Neural cell (in vitro differentiated cells): ENCODE data around the gene MOB2. TPM values are rescaled to one million over a fixed set of nuclear protein-coding genes. Genes with fewer than 3 reads are reported as not detected.

Experiments
- H2AFZ ChIP-seq: fragments of 200-600, 300-800 bp; sonication (generic), shearing (Covaris generic); 2 replicates; pipeline ENCODE4 v1.6.0; 2014; ENCODE audit warnings: low read depth, mild to moderate bottlenecking, antibody characterized with exemption, low read length, moderate library complexity
- H3F3A ChIP-seq: fragments of 200-600 bp; shearing (Covaris generic); 2 replicates; pipeline ENCODE4 v1.6.1; 2016; ENCODE audit warnings: mild to moderate bottlenecking, moderate library complexity, mixed read lengths, antibody characterized with exemption, low read length; ENCODE audit not compliant: insufficient read depth, poor library complexity, severe bottlenecking
- H3K27ac ChIP-seq: fragments of 200-600, 300-800 bp; sonication (generic), shearing (Covaris generic); 2 replicates; pipeline ENCODE4 v1.5.1; 2014; ENCODE audit warnings: mild to moderate bottlenecking, low read length, moderate library complexity
- H3K27me3 ChIP-seq: fragments of 300-800, 200-600 bp; sonication (generic), shearing (Covaris generic); 2 replicates; pipeline ENCODE4 v1.6.0; 2014; ENCODE audit warnings: mild to moderate bottlenecking, low read depth, low read length, moderate library complexity; ENCODE audit not compliant: insufficient read depth
- H3K36me3 ChIP-seq: fragments of 300-800, 200-600 bp; sonication (generic), shearing (Covaris generic); 2 replicates; pipeline ENCODE4 v1.5.1; 2014; ENCODE audit warnings: mild to moderate bottlenecking, antibody characterized with exemption, low read length, moderate library complexity; ENCODE audit not compliant: insufficient read depth
- H3K4me2 ChIP-seq: fragments of 300-800, 200-600 bp; sonication (generic), shearing (Covaris generic); 2 replicates; pipeline ENCODE4 v1.6.0; 2014; ENCODE audit warnings: mild to moderate bottlenecking, low read length
- H3K4me3 ChIP-seq: fragments of 300-800, 200-600 bp; sonication (generic), shearing (Covaris generic); 2 replicates; pipeline ENCODE4 v1.5.1; 2014; ENCODE audit warnings: mild to moderate bottlenecking, low read length, moderate library complexity
- H3K79me2 ChIP-seq: fragments of 200-600 bp; shearing (Covaris generic); replicated peaks from 2 replicates; pipeline ENCODE4 v1.6.0; 2014; ENCODE audit warnings: mild to moderate bottlenecking, low read length, moderate library complexity; ENCODE audit not compliant: insufficient read depth
- H3K9ac ChIP-seq: fragments of 300-800, 200-600 bp; sonication (generic), shearing (Covaris generic); 2 replicates; pipeline ENCODE4 v1.6.1; 2016; ENCODE audit warnings: mild to moderate bottlenecking, low read length, mixed read lengths
- H3K9me2 ChIP-seq: fragments of 200-600 bp; shearing (Covaris generic); 2 replicates; pipeline ENCODE4 v1.6.1; 2016; ENCODE audit warnings: mild to moderate bottlenecking, low read length, mixed read lengths; ENCODE audit not compliant: insufficient read depth
- H3K9me3 ChIP-seq: fragments of 200-600, 300-800 bp; sonication (generic), shearing (Covaris generic); 2 replicates; pipeline ENCODE4 v1.6.1; 2016; ENCODE audit warnings: mild to moderate bottlenecking, mixed run types, low read length, moderate library complexity, mixed read lengths
- H4K20me1 ChIP-seq: fragments of 200-600 bp; shearing (Covaris generic); 2 replicates; pipeline ENCODE4 v1.6.1; 2016; ENCODE audit warnings: mild to moderate bottlenecking, mixed run types; ENCODE audit not compliant: insufficient read depth
- CTCF ChIP-seq: fragments of 450-650 bp; IDR thresholded peaks from 2 replicates; pipeline ENCODE4 v1.5.1; 2014; ENCODE audit warnings: antibody characterized with exemption, mild to moderate bottlenecking, moderate library complexity; ENCODE audit not compliant: poor library complexity, severe bottlenecking
- EP300 ChIP-seq: fragments of 450-650 bp; conservative IDR thresholded peaks from 2 replicates; pipeline ENCODE4 v1.6.1; 2014; ENCODE audit warnings: antibody characterized with exemption, mild to moderate bottlenecking, moderate library complexity; ENCODE audit not compliant: poor library complexity, severe bottlenecking
- EZH2 ChIP-seq: fragments of 200-600, 300-800 bp; shearing (Covaris generic), sonication (generic); IDR thresholded peaks from 2 replicates; pipeline ENCODE4 v1.6.1; 2014; ENCODE audit warnings: antibody characterized with exemption, low read length, borderline replicate concordance, mild to moderate bottlenecking; ENCODE audit not compliant: insufficient read depth, poor library complexity, severe bottlenecking
- MXI1 ChIP-seq: fragments of 450-650 bp; conservative IDR thresholded peaks from 2 replicates; pipeline ENCODE4 v1.6.1; 2014; ENCODE audit warnings: antibody characterized with exemption, mild to moderate bottlenecking; ENCODE audit not compliant: poor library complexity, severe bottlenecking
- POLR2AphosphoS5 ChIP-seq: IDR thresholded peaks from 2 replicates; pipeline ENCODE4 v1.6.1; 2012
- RAD21 ChIP-seq: fragments of 450-650 bp; conservative IDR thresholded peaks from 2 replicates; pipeline ENCODE4 v1.6.1; 2014; ENCODE audit warnings: antibody characterized with exemption, mild to moderate bottlenecking, moderate library complexity
- REST ChIP-seq: IDR thresholded peaks from 2 replicates; pipeline ENCODE4 v1.6.1; 2012; ENCODE audit warnings: borderline replicate concordance
- SMC3 ChIP-seq: fragments of 450-650 bp; conservative IDR thresholded peaks from 2 replicates; pipeline ENCODE4 v1.6.1; 2014; ENCODE audit warnings: antibody characterized with exemption, mild to moderate bottlenecking, moderate library complexity; ENCODE audit not compliant: poor library complexity
- TAF1 ChIP-seq: IDR thresholded peaks from 2 replicates; pipeline ENCODE4 v1.6.1; 2012; ENCODE audit warnings: low read depth
- polyA plus RNA-seq: library from polyadenylated mRNA; depleted of rRNA; stranded (reverse); fragments of >200 nt; gene quantifications from 2 replicates; pipeline ENCODE4 v1.2.3, GENCODE V29; 2014

Gene MOB2
- polyA plus RNA-seq, 1 donor from 2014 or later = 33.2 TPM

- Histone ChIP-seq H3K79me2 (no peaks in the 10 kb centered on the region), H3K4me2 (no peak overlapping the region), H3K27me3 (no peaks in the 10 kb centered on the region), H3K9ac (no peak overlapping the region), H2AFZ (no peak overlapping the region), H3K9me3 (no peaks in the 10 kb centered on the region), H3K36me3 (peaks cover 4% of the 10 kb centered on the region), H4K20me1 (no peaks in the 10 kb centered on the region), H3K9me2 (no peaks in the 10 kb centered on the region), H3K27ac (no peak overlapping the region), H3K4me3 (no peak overlapping the region), H3F3A (no peaks in the 10 kb centered on the region)
- TF ChIP-seq SMC3 (no peak), TAF1 (no peak), CTCF (no peak), REST (no peak), EP300 (no peak), POLR2AphosphoS5 (no peak), EZH2 (no peak), MXI1 (no peak), RAD21 (no peak)
These were observed 10.7 kb downstream of the MOB2 start for GRCh38 chr11:1475841-1476240.

GRCh38 chr11:1473786-1474185 lies 12.8 kb downstream of the MOB2 start:
- Histone ChIP-seq H3K27me3 (no peaks in the 10 kb centered on the region), H3K27ac (no peak overlapping the region), H3K9ac (no peak overlapping the region), H3K9me3 (no peaks in the 10 kb centered on the region), H3F3A (no peaks in the 10 kb centered on the region), H3K4me3 (no peak overlapping the region), H2AFZ (no peak overlapping the region), H3K79me2 (no peaks in the 10 kb centered on the region), H4K20me1 (no peaks in the 10 kb centered on the region), H3K4me2 (no peak overlapping the region), H3K9me2 (no peaks in the 10 kb centered on the region), H3K36me3 (peaks cover 4% of the 10 kb centered on the region)
- TF ChIP-seq EZH2 (no peak), POLR2AphosphoS5 (no peak), REST (no peak), SMC3 (no peak), MXI1 (no peak), CTCF (no peak), EP300 (no peak), TAF1 (no peak), RAD21 (no peak)
